ENCODE results near the gene OPCML.

- TF ChIP-seq, protein P1, sequence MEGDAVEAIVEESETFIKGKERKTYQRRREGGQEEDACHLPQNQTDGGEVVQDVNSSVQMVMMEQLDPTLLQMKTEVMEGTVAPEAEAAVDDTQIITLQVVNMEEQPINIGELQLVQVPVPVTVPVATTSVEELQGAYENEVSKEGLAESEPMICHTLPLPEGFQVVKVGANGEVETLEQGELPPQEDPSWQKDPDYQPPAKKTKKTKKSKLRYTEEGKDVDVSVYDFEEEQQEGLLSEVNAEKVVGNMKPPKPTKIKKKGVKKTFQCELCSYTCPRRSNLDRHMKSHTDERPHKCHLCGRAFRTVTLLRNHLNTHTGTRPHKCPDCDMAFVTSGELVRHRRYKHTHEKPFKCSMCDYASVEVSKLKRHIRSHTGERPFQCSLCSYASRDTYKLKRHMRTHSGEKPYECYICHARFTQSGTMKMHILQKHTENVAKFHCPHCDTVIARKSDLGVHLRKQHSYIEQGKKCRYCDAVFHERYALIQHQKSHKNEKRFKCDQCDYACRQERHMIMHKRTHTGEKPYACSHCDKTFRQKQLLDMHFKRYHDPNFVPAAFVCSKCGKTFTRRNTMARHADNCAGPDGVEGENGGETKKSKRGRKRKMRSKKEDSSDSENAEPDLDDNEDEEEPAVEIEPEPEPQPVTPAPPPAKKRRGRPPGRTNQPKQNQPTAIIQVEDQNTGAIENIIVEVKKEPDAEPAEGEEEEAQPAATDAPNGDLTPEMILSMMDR (IDR thresholded peaks at IDR 0.05): no peak
- TF ChIP-seq POLR2AphosphoS5 (IDR thresholded peaks at IDR 0.05) (no peak), POLR2A (IDR thresholded peaks at IDR 0.05; ENCODE audit: low read depth) (no peak), EP300 (IDR thresholded peaks at IDR 0.05) (no peak)
Measured at GRCh38 chr11:132942611-132943356, 589.5 kb downstream of the OPCML start.

All from esophagus muscularis mucosa (tissue), 4 donors.